A549 (cell line): ENCODE data around the gene NGEF.

Experiments
- CTCF ChIP-seq: fragments of >200 bp; sonication (Bioruptor Twin); formaldehyde crosslinking; IDR thresholded peaks from 3 replicates; pipeline ENCODE4 v1.5.1; 2016
- MAX ChIP-seq: IDR thresholded peaks from 2 replicates; pipeline ENCODE4 v1.6.1; 2012
- MAZ ChIP-seq: fragments of 150-350 bp; IDR thresholded peaks from 2 replicates; pipeline ENCODE4 v1.6.1; 2014; ENCODE audit warnings: antibody characterized with exemption, low read depth, low read length, borderline replicate concordance
- NPAS2 ChIP-seq: fragments of 250-450 bp; sonication (Bioruptor Pico); IDR thresholded peaks from 2 replicates; pipeline ENCODE4 v1.8.0; 2022; ENCODE audit warnings: mild to moderate bottlenecking, moderate library complexity, borderline replicate concordance
- POLR2A ChIP-seq: IDR thresholded peaks from 2 replicates; pipeline ENCODE4 v1.6.1; 2012; ENCODE audit warnings: mild to moderate bottlenecking, low read length
- SREBF2 ChIP-seq: fragments of 450-650 bp; IDR thresholded peaks from 2 replicates; pipeline ENCODE4 v1.6.1; 2014; ENCODE audit warnings: mild to moderate bottlenecking, moderate library complexity
- USF2 ChIP-seq: fragments of 450-650 bp; IDR thresholded peaks from 2 replicates; pipeline ENCODE4 v1.6.1; 2014; ENCODE audit warnings: antibody characterized with exemption

- TF ChIP-seq MAX (no peak), NPAS2 (no peak), MAZ (no peak), POLR2A (no peak), SREBF2 (no peak), CTCF (no peak), USF2 (no peak)
These were observed 179.2 kb downstream of the NGEF start for GRCh38 chr2:232833830-232834229.
